Panc1 (cell line): ENCODE results near the gene IL12RB2. TPM values are rescaled to one million over a fixed set of nuclear protein-coding genes. Genes with fewer than 3 reads are reported as not detected.

Experiments
- ATAC-seq: fragments of 200-7000 bp; cut with Tn5 transposase; 2 replicates; pipeline ENCODE4 v1.9.1; 2020; ENCODE audit warnings: mild to moderate bottlenecking, moderate library complexity
- BruUV-seq: library from RNA; stranded (reverse); fragments of 400-500 nt; replicated peaks from 2 replicates; lab custom pipeline; 2021; lab: Mats Ljungman, UMichigan
- CTCF ChIA-PET: fragments of 300-600 bp; sonication (Branson Sonifier 250); formaldehyde crosslinking; loops from one replicate; lab custom pipeline; 2022; ENCODE audit warnings: antibody characterized with exemption; lab: Charles Lee
- POLR2A ChIA-PET: fragments of 300-600 bp; sonication (Branson Sonifier 250); formaldehyde crosslinking; loops from one replicate; lab custom pipeline; 2022; ENCODE audit warnings: antibody characterized with exemption; lab: Charles Lee
- DNase-seq: peaks from one replicate; pipeline ENCODE4 v3.0.0-alpha.2; 2010; ENCODE audit warnings: low read depth, low spot score
- H3K27ac ChIP-seq: 2 replicates; pipeline ENCODE4 v1.5.1; 2011; ENCODE audit warnings: mild to moderate bottlenecking, low read length, inconsistent platforms
- H3K27me3 ChIP-seq: fragments of 200-500 bp; sonication (Bioruptor generic); 2 replicates; pipeline ENCODE4 v1.6.0; 2014; ENCODE audit warnings: low read length, inconsistent platforms; ENCODE audit not compliant: control insufficient read depth, insufficient read depth
- H3K36me3 ChIP-seq: fragments of 200-500 bp; sonication (Bioruptor generic); 2 replicates; pipeline ENCODE4 v1.5.1; 2014; ENCODE audit warnings: inconsistent platforms, mild to moderate bottlenecking, low read length, moderate library complexity; ENCODE audit not compliant: control insufficient read depth, insufficient read depth
- H3K4me1 ChIP-seq: 2 replicates; pipeline ENCODE4 v1.5.1; 2011; ENCODE audit warnings: inconsistent platforms, mild to moderate bottlenecking, low read length, moderate library complexity; ENCODE audit not compliant: control insufficient read depth, insufficient read depth
- H3K4me3 ChIP-seq, 2 experiments: 2 replicates each; pipeline ENCODE4 v1.5.1; 2011 to 2012; ENCODE audit warnings: low read depth in 2 of 2, low read length in 2 of 2, mild to moderate bottlenecking in 2 of 2, inconsistent platforms in 1 of 2, moderate library complexity in 1 of 2
- H3K9me3 ChIP-seq: fragments of 200-500 bp; sonication (Bioruptor generic); 2 replicates; pipeline ENCODE4 v1.5.1; 2014; ENCODE audit warnings: low read depth, mild to moderate bottlenecking, inconsistent platforms, low read length, moderate library complexity; ENCODE audit not compliant: control insufficient read depth, insufficient read depth
- CTCF ChIP-seq: fragments of 450-650 bp; IDR thresholded peaks from 2 replicates; pipeline ENCODE4 v1.5.1; 2017; ENCODE audit warnings: mild to moderate bottlenecking
- POLR2AphosphoS5 ChIP-seq: IDR thresholded peaks from 2 replicates; pipeline ENCODE4 v1.6.1; 2012; ENCODE audit warnings: mild to moderate bottlenecking, low read depth, low read length, moderate library complexity
- REST ChIP-seq, 2 experiments: IDR thresholded peaks; 2 replicates each; pipeline ENCODE4 v1.6.1; 2011 to 2012; ENCODE audit warnings: low read depth in 2 of 2, control low read depth in 1 of 2, low read length in 1 of 2, mild to moderate bottlenecking in 1 of 2, moderate library complexity in 1 of 2; ENCODE audit not compliant: insufficient read depth in 1 of 2
- SIN3A ChIP-seq: IDR thresholded peaks from 2 replicates; pipeline ENCODE4 v1.6.1; 2012; ENCODE audit warnings: low read depth, mild to moderate bottlenecking, low read length, moderate library complexity, borderline replicate concordance; ENCODE audit not compliant: insufficient read depth
- TCF7L2 ChIP-seq: IDR thresholded peaks from 2 replicates; pipeline ENCODE4 v1.6.1; 2011; ENCODE audit warnings: mild to moderate bottlenecking, low read depth, low read length, inconsistent platforms
- in situ Hi-C: cut with HindIII; loops from 2 replicates; pipeline ENCODE4 v1.10.0; 2016; ENCODE audit warnings: low sequenced_read_pairs, low pct_unique_long_range_greater_than_20kb
- intact Hi-C: fragments of 100-400 bp; cut with micrococcal nuclease; formaldehyde crosslinking; loops from one replicate; pipeline ENCODE4 v1.10.0; 2022; ENCODE audit not compliant: unreplicated experiment
- total RNA-seq: library from RNA; stranded (reverse); gene quantifications from one replicate; pipeline ENCODE4 v1.2.1, GENCODE V29; 2021; ENCODE audit not compliant: unreplicated experiment

IL12RB2 gene
- total RNA-seq, 1 experiment from 2014 or later = 0.26 TPM

GRCh38 chr1:67436511-67437055 is 128.9 kb downstream of the IL12RB2 start:
- no peak for DNase-seq
- no TSS peak for BruUV-seq
- ATAC-seq = no peak
- in situ Hi-C loops (no loop called here), intact Hi-C loops (no loop called here)
- CTCF ChIA-PET = interaction anchor here (0.7 kb wide), 1 partner anchor 81 kb away, joined by 5 read pairs; no protein-coding TSS in a partner anchor
- Histone ChIP-seq H3K4me3 (no peak overlapping the region), H3K9me3 (no peaks in the 10 kb centered on the region), H3K4me1 (peaks cover 7% of the 10 kb centered on the region; the same call in 1 of the 2 replicates), H3K36me3 (no peaks in the 10 kb centered on the region), H3K27ac (no peak overlapping the region), H3K27me3 (no peaks in the 10 kb centered on the region)
- POLR2A ChIA-PET = no interaction called here
- TF ChIP-seq POLR2AphosphoS5 = no peak
- TF ChIP-seq CTCF = no peak
- TF ChIP-seq REST (IDR thresholded peaks at IDR 0.05; ENCODE audit: insufficient read depth in 1 of 2, low read depth in 2 of 2, low read length in 1 of 2) = no peak
- no peak for TF ChIP-seq TCF7L2
- TF ChIP-seq SIN3A = no peak

GRCh38 chr1:67437961-67438360 is 130.3 kb downstream of the IL12RB2 start:
- in situ Hi-C loops = no loop called here
- H3K4me1 ChIP-seq = no peaks in the 10 kb centered on the region
- ChIA-PET POLR2A (no interaction called here), CTCF (no interaction called here)
- no peak for TF ChIP-seq SIN3A
- TF ChIP-seq CTCF = no peak
- TF ChIP-seq POLR2AphosphoS5 = no peak
- no peak for TF ChIP-seq TCF7L2
- TF ChIP-seq REST (IDR thresholded peaks at IDR 0.05; ENCODE audit: insufficient read depth in 1 of 2, low read depth in 2 of 2, low read length in 1 of 2) = no peak
- no TSS peak for BruUV-seq
- H3K9me3 ChIP-seq = no peaks in the 10 kb centered on the region
- intact Hi-C loops = no loop called here
- ATAC-seq (no peak), DNase-seq (no peak)
- no peaks in the 10 kb centered on the region for H3K27me3 ChIP-seq
- no peak overlapping the region for H3K4me3 ChIP-seq
- H3K36me3 ChIP-seq = no peaks in the 10 kb centered on the region
- no peak overlapping the region for H3K27ac ChIP-seq
